Progenitor cell of endocrine pancreas (in vitro differentiated cells): ENCODE data around the gene FZD4. TPM values are rescaled to one million over a fixed set of nuclear protein-coding genes. Genes with fewer than 3 reads are reported as not detected.

Experiments
- DNase-seq: peaks from one replicate; pipeline ENCODE4 v3.0.0; 2021; ENCODE audit warnings: low spot score; ENCODE audit not compliant: unreplicated experiment
- H3K27ac Mint-ChIP-seq: 2 replicates; pipeline ENCODE4 v1.8.0; 2021; ENCODE audit warnings: mild to moderate bottlenecking, moderate library complexity, mixed read lengths
- H3K27me3 Mint-ChIP-seq: 2 replicates; pipeline ENCODE4 v1.8.0; 2021; ENCODE audit warnings: mixed read lengths
- H3K36me3 Mint-ChIP-seq: 2 replicates; pipeline ENCODE4 v1.8.0; 2022; ENCODE audit warnings: mixed read lengths; ENCODE audit not compliant: insufficient read depth
- H3K4me1 Mint-ChIP-seq: 2 replicates; pipeline ENCODE4 v1.8.0; 2021; ENCODE audit warnings: low read depth, mixed read lengths
- H3K4me3 Mint-ChIP-seq: 2 replicates; pipeline ENCODE4 v1.8.0; 2021; ENCODE audit warnings: low read depth, mild to moderate bottlenecking, moderate library complexity, mixed read lengths
- H3K9me3 Mint-ChIP-seq: 2 replicates; pipeline ENCODE4 v1.8.0; 2021; ENCODE audit warnings: low read depth, mixed read lengths
- total RNA-seq: library from RNA; stranded (reverse); gene quantifications from 2 replicates; pipeline ENCODE4 v1.2.1, GENCODE V29; 2021
- TF ChIP-seq, protein P1 (sequence below): fragments of 200-600 bp; sonication (generic); IDR thresholded peaks from one replicate; pipeline ENCODE4 v1.5.0; 2021; ENCODE audit warnings: antibody characterized with exemption, mild to moderate bottlenecking; ENCODE audit not compliant: unreplicated experiment

FZD4 gene
- total RNA-seq, 1 donor from 2014 or later: 9.3 TPM

GRCh38 chr11:86952221-86952875, 2.8 kb downstream of the FZD4 start:
- Mint-ChIP-seq H3K4me3 (peak overlapping the region; percentile 22), H3K27me3 (no peaks in the 10 kb centered on the region), H3K4me1 (peaks cover 48% of the 10 kb centered on the region), H3K27ac (peak overlapping the region; percentile 29), H3K36me3 (peaks cover 10% of the 10 kb centered on the region), H3K9me3 (no peaks in the 10 kb centered on the region)
- TF ChIP-seq, protein P1, sequence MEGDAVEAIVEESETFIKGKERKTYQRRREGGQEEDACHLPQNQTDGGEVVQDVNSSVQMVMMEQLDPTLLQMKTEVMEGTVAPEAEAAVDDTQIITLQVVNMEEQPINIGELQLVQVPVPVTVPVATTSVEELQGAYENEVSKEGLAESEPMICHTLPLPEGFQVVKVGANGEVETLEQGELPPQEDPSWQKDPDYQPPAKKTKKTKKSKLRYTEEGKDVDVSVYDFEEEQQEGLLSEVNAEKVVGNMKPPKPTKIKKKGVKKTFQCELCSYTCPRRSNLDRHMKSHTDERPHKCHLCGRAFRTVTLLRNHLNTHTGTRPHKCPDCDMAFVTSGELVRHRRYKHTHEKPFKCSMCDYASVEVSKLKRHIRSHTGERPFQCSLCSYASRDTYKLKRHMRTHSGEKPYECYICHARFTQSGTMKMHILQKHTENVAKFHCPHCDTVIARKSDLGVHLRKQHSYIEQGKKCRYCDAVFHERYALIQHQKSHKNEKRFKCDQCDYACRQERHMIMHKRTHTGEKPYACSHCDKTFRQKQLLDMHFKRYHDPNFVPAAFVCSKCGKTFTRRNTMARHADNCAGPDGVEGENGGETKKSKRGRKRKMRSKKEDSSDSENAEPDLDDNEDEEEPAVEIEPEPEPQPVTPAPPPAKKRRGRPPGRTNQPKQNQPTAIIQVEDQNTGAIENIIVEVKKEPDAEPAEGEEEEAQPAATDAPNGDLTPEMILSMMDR: no peak
- no peak for DNase-seq

GRCh38 chr11:86951706-86952105, 3.5 kb downstream of the FZD4 start:
- H3K27me3 Mint-ChIP-seq: no peaks in the 10 kb centered on the region
- H3K4me3 Mint-ChIP-seq: no peak overlapping the region
- no peak for DNase-seq

DNA sequence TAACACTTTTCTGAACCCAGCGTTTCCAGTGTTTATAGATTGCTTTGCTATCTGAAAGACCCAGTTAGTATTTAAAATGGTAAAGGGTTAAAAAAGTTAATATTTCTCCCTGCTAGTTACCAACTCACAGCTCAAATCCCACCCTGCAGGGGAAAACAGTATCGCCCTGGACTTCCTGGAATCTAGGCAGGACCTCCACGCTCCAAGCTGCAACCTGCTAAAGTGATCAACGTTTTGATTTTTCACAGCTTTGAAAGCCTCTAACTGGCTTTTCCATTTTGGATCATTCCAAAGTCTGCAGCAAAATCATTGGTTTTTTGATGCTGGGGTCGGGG, 4.6 kb downstream of the FZD4 start:
- Mint-ChIP-seq H3K4me1 (peaks cover 40% of the 10 kb centered on the region), H3K9me3 (no peaks in the 10 kb centered on the region), H3K27ac (no peak overlapping the region), H3K27me3 (no peaks in the 10 kb centered on the region), H3K4me3 (peak overlapping the region; percentile 51), H3K36me3 (peaks cover 11% of the 10 kb centered on the region)
- TF ChIP-seq, protein P1: no peak
- no peak for DNase-seq

More at GRCh38 chr11:86951706-86952105, 3.5 kb downstream of the FZD4 start:
- H3K9me3 Mint-ChIP-seq: no peaks in the 10 kb centered on the region
- TF ChIP-seq, protein P1: no peak
- H3K36me3 Mint-ChIP-seq: peaks cover 11% of the 10 kb centered on the region
- peaks cover 41% of the 10 kb centered on the region for H3K4me1 Mint-ChIP-seq
- no peak overlapping the region for H3K27ac Mint-ChIP-seq

- no peaks in the 10 kb centered on the region for H3K27me3 Mint-ChIP-seq
- no peak overlapping the region for H3K27ac Mint-ChIP-seq
- TF ChIP-seq, protein P1: no peak
- peaks cover 42% of the 10 kb centered on the region for H3K4me1 Mint-ChIP-seq
- H3K9me3 Mint-ChIP-seq: no peaks in the 10 kb centered on the region
- no peak overlapping the region for H3K4me3 Mint-ChIP-seq
- DNase-seq: no peak
- H3K36me3 Mint-ChIP-seq: peaks cover 11% of the 10 kb centered on the region
Measured at GRCh38 chr11:86949995-86950660, 5.1 kb downstream of the FZD4 start.

GRCh38 chr11:86948733-86949132, 6.5 kb downstream of the FZD4 start:
- no peaks in the 10 kb centered on the region for H3K27me3 Mint-ChIP-seq
- H3K4me3 Mint-ChIP-seq: no peak overlapping the region
- no peaks in the 10 kb centered on the region for H3K9me3 Mint-ChIP-seq
- TF ChIP-seq, protein P1: no peak
- peaks cover 13% of the 10 kb centered on the region for H3K36me3 Mint-ChIP-seq
- H3K4me1 Mint-ChIP-seq: peaks cover 46% of the 10 kb centered on the region
- DNase-seq: no peak
- H3K27ac Mint-ChIP-seq: no peak overlapping the region
